GM23338 (cell line): ENCODE results near the gene SLC37A4.

Source experiments
- EZH2phosphoT487 ChIP-seq: fragments of 200-600 bp; sonication (generic); IDR thresholded peaks from one replicate; pipeline ENCODE4 v1.8.1; 2018; ENCODE audit warnings: antibody characterized with exemption; ENCODE audit not compliant: unreplicated experiment
- POLR2AphosphoS5 ChIP-seq: IDR thresholded peaks from 2 replicates; pipeline ENCODE4 v1.6.1; 2016; ENCODE audit warnings: antibody characterized with exemption, low read depth
- STAT1 ChIP-seq: IDR thresholded peaks from one replicate; pipeline ENCODE4 v1.6.1; 2016; ENCODE audit warnings: antibody characterized with exemption; ENCODE audit not compliant: unreplicated experiment
- TF ChIP-seq, protein P1 (sequence below), 2 experiments: fragments of 200-600 bp in 1 of 2; sonication (generic) in 1 of 2; conservative IDR thresholded peaks; 2 replicates each; pipeline versions ENCODE4 v1.5.1 to v1.6.1; 2016 to 2017; ENCODE audit warnings: antibody characterized with exemption in 2 of 2, low read depth in 2 of 2, mild to moderate bottlenecking in 2 of 2, moderate library complexity in 1 of 2

DNA sequence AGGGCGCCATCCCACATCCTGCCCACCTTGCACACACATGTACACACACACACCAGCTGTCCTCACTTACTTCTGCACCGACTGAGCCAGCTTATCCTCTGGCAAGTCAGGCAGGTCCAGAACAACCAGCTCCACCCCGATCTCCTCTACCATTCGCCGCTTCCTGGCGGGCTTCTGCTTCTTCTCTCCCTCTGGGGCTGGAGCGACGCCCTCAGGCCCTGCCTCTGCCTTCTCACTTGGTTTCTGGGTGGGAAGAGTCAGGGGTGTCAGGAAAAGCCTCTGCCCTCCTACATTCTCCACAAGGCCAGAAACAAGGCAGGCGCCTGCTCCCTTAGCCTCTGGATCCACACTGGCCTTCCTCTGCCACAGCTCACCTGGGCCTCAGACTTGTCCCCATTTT lies 18.0 kb upstream of the SLC37A4 start:
- TF ChIP-seq, protein P1, sequence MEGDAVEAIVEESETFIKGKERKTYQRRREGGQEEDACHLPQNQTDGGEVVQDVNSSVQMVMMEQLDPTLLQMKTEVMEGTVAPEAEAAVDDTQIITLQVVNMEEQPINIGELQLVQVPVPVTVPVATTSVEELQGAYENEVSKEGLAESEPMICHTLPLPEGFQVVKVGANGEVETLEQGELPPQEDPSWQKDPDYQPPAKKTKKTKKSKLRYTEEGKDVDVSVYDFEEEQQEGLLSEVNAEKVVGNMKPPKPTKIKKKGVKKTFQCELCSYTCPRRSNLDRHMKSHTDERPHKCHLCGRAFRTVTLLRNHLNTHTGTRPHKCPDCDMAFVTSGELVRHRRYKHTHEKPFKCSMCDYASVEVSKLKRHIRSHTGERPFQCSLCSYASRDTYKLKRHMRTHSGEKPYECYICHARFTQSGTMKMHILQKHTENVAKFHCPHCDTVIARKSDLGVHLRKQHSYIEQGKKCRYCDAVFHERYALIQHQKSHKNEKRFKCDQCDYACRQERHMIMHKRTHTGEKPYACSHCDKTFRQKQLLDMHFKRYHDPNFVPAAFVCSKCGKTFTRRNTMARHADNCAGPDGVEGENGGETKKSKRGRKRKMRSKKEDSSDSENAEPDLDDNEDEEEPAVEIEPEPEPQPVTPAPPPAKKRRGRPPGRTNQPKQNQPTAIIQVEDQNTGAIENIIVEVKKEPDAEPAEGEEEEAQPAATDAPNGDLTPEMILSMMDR (conservative IDR thresholded peaks at IDR 0.05; ENCODE audit: low read depth in 2 of 2): no peak
- TF ChIP-seq STAT1: no peak
- no peak for TF ChIP-seq EZH2phosphoT487
- no peak for TF ChIP-seq POLR2AphosphoS5
